ENCODE measurements around the gene MAPK9. TPM values are rescaled to one million over a fixed set of nuclear protein-coding genes. Genes with fewer than 3 reads are reported as not detected.

MAPK9 gene
- total RNA-seq, 1 experiment from 2014 or later: 93.1 TPM

DNA sequence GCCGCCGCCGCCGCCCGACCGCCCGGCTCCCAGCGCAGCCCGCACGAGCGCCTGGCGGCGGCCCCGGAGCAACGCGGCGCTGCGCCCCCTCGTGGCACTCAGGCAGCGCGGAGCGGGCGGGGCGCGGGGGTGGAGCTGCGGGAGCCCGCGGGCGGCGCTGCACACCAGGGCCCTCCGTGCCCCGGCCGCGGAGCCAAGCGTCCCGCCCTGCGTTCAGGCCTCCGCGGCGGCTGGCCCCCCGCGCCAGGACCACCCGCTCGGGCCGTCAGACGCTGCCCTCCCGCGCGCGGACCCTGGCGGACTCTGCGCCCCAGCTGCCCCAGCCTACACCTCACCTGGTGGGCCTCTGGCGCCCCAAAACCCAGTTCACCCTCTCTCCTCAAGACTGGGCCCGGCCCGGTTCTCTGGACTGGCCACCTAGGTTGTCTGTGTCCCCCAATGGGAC is 82.7 kb downstream of the MAPK9 start, which contains the start of gene RASGEF1C:
RASGEF1C (minus strand) TSS at position 75 of the 445 bp plus-strand sequence. CDS start 71,159 bp downstream, outside the sequence.
- H3K4me3 Mint-ChIP-seq (ENCODE audit: unreplicated experiment): peak within 1 kb of the TSS; percentile 64
- H3K9me3 Mint-ChIP-seq (ENCODE audit: unreplicated experiment): no peaks in the 10 kb centered on the region
- TF ChIP-seq, protein P1, sequence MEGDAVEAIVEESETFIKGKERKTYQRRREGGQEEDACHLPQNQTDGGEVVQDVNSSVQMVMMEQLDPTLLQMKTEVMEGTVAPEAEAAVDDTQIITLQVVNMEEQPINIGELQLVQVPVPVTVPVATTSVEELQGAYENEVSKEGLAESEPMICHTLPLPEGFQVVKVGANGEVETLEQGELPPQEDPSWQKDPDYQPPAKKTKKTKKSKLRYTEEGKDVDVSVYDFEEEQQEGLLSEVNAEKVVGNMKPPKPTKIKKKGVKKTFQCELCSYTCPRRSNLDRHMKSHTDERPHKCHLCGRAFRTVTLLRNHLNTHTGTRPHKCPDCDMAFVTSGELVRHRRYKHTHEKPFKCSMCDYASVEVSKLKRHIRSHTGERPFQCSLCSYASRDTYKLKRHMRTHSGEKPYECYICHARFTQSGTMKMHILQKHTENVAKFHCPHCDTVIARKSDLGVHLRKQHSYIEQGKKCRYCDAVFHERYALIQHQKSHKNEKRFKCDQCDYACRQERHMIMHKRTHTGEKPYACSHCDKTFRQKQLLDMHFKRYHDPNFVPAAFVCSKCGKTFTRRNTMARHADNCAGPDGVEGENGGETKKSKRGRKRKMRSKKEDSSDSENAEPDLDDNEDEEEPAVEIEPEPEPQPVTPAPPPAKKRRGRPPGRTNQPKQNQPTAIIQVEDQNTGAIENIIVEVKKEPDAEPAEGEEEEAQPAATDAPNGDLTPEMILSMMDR (IDR thresholded peaks at IDR 0.05; ENCODE audit: insufficient read depth in 1 of 2, low read depth in 1 of 2, low read length in 1 of 2, severe bottlenecking in 1 of 2, unreplicated experiment in 1 of 2): peak in 1 of 2 experiments; percentile 22
- peaks cover 6% of the 10 kb centered on the region for H3K4me1 Mint-ChIP-seq (ENCODE audit: low read depth, unreplicated experiment)
- ChIA-PET CTCF (interaction anchor here (0.5 to 2.0 kb wide), 8 partner anchors 23 to 309 kb away, joined by 3 to 9 read pairs (median 4); no protein-coding TSS in a partner anchor), POLR2A (no interaction called here)
- no peaks in the 10 kb centered on the region for H3K36me3 Mint-ChIP-seq (ENCODE audit: insufficient read depth, unreplicated experiment)
- peak in 1 of 2 experiments; percentile 85 for DNase-seq
- peaks cover 7% of the 10 kb centered on the region for H3K4me1 ChIP-seq
- H3K4me3 ChIP-seq (ENCODE audit: low read depth, low read length): peak within 1 kb of the TSS; percentile 53
- intact Hi-C loops (cut with micrococcal nuclease; ENCODE audit: unreplicated experiment): loop anchor here (10.0 kb wide), 2 partner anchors 84 to 266 kb away; no protein-coding TSS in a partner anchor
- H3K36me3 ChIP-seq (ENCODE audit: control insufficient read depth, insufficient read depth, low read length): no peaks in the 10 kb centered on the region
- no peaks in the 10 kb centered on the region for H3K27me3 ChIP-seq (replicated peaks; ENCODE audit: control insufficient read depth, insufficient read depth, low read length)
- peaks cover 11% of the 10 kb centered on the region for H3K27me3 Mint-ChIP-seq (ENCODE audit: insufficient read depth, unreplicated experiment)
- H3K27ac Mint-ChIP-seq (ENCODE audit: unreplicated experiment): no peak within 1 kb of the TSS
- no peaks in the 10 kb centered on the region for H3K9me3 ChIP-seq
- BruUV-seq (replicated peaks): no TSS peak

- CTCF ChIA-PET: interaction anchor here (0.5 to 2.0 kb wide), 7 partner anchors 24 to 482 kb away, joined by 3 to 9 read pairs (median 4); no protein-coding TSS in a partner anchor
- intact Hi-C loops (cut with micrococcal nuclease; ENCODE audit: unreplicated experiment): loop anchor here (10.0 kb wide), 2 partner anchors 84 to 266 kb away; no protein-coding TSS in a partner anchor
- H3K27ac Mint-ChIP-seq (ENCODE audit: unreplicated experiment): no peak overlapping the region
- no peaks in the 10 kb centered on the region for H3K27me3 ChIP-seq (replicated peaks; ENCODE audit: control insufficient read depth, insufficient read depth, low read length)
- no peaks in the 10 kb centered on the region for H3K36me3 ChIP-seq (ENCODE audit: control insufficient read depth, insufficient read depth, low read length)
- H3K4me3 ChIP-seq (ENCODE audit: low read depth, low read length): peak overlapping the region; percentile 53
- TF ChIP-seq, protein P1 (IDR thresholded peaks at IDR 0.05; ENCODE audit: insufficient read depth in 1 of 2, low read depth in 1 of 2, low read length in 1 of 2, severe bottlenecking in 1 of 2, unreplicated experiment in 1 of 2): peak in 1 of 2 experiments; percentile 37
- no peaks in the 10 kb centered on the region for H3K9me3 Mint-ChIP-seq (ENCODE audit: unreplicated experiment)
- peak overlapping the region; percentile 50 for H3K4me3 Mint-ChIP-seq (ENCODE audit: unreplicated experiment)
- no peaks in the 10 kb centered on the region for H3K9me3 ChIP-seq
- no peaks in the 10 kb centered on the region for H3K36me3 Mint-ChIP-seq (ENCODE audit: insufficient read depth, unreplicated experiment)
- POLR2A ChIA-PET: no interaction called here
- BruUV-seq (replicated peaks): no TSS peak
- peaks cover 11% of the 10 kb centered on the region for H3K27me3 Mint-ChIP-seq (ENCODE audit: insufficient read depth, unreplicated experiment)
- peaks cover 6% of the 10 kb centered on the region for H3K4me1 Mint-ChIP-seq (ENCODE audit: low read depth, unreplicated experiment)
- DNase-seq: peak in 1 of 2 experiments; percentile 57
- peaks cover 7% of the 10 kb centered on the region for H3K4me1 ChIP-seq
Observed at GRCh38 chr5:180208435-180209081, 83.3 kb downstream of the MAPK9 start.

- TF ChIP-seq, protein P1 (IDR thresholded peaks at IDR 0.05; ENCODE audit: insufficient read depth in 1 of 2, low read depth in 1 of 2, low read length in 1 of 2, severe bottlenecking in 1 of 2, unreplicated experiment in 1 of 2): no peak
- no peak overlapping the region for H3K4me3 ChIP-seq (ENCODE audit: low read depth, low read length)
- no peaks in the 10 kb centered on the region for H3K9me3 ChIP-seq
- H3K9me3 Mint-ChIP-seq (ENCODE audit: unreplicated experiment): no peaks in the 10 kb centered on the region
- H3K27me3 Mint-ChIP-seq (ENCODE audit: insufficient read depth, unreplicated experiment): peaks cover 11% of the 10 kb centered on the region
- H3K4me1 Mint-ChIP-seq (ENCODE audit: low read depth, unreplicated experiment): peaks cover 6% of the 10 kb centered on the region
- peak overlapping the region; percentile 50 for H3K4me3 Mint-ChIP-seq (ENCODE audit: unreplicated experiment)
- H3K36me3 ChIP-seq (ENCODE audit: control insufficient read depth, insufficient read depth, low read length): no peaks in the 10 kb centered on the region
- no peaks in the 10 kb centered on the region for H3K36me3 Mint-ChIP-seq (ENCODE audit: insufficient read depth, unreplicated experiment)
- no peak overlapping the region for H3K27ac Mint-ChIP-seq (ENCODE audit: unreplicated experiment)
- POLR2A ChIA-PET: no interaction called here
- CTCF ChIA-PET: interaction anchor here (0.6 to 2.0 kb wide), 4 partner anchors 46 to 483 kb away, joined by 3 to 8 read pairs (median 4); no protein-coding TSS in a partner anchor
- intact Hi-C loops (cut with micrococcal nuclease; ENCODE audit: unreplicated experiment): loop anchor here (10.0 kb wide), 2 partner anchors 83 to 267 kb away; no protein-coding TSS in a partner anchor
- peaks cover 7% of the 10 kb centered on the region for H3K4me1 ChIP-seq
- no TSS peak for BruUV-seq (replicated peaks)
- H3K27me3 ChIP-seq (replicated peaks; ENCODE audit: control insufficient read depth, insufficient read depth, low read length): no peaks in the 10 kb centered on the region
- no peak for DNase-seq
Observed at GRCh38 chr5:180208038-180208434, 83.8 kb downstream of the MAPK9 start.
